Fibroblast of the conjunctiva (primary cell): ENCODE measurements around the gene ITIH3.
"Not testable (repeated sequence)": the region's sequence is repeated elsewhere in the genome, so short reads cannot be mapped to it uniquely, and the experiment has no call there.

ENCODE experiments used
- DNase-seq: peaks from one replicate; pipeline ENCODE4 v3.0.0-alpha.2; 2010; ENCODE audit warnings: low read depth

ITIH3 gene

GRCh38 chr3:52794612-52795099, at the start of gene ITIH3:
Gene ITIH3, plus strand, starts transcription at chr3:52794796. Its CDS starts 8 bp downstream, at chr3:52794804.
- no peak for DNase-seq

GRCh38 chr3:52752045-52752660, 42.4 kb upstream of the ITIH3 start:
- DNase-seq, result no peak

DNA sequence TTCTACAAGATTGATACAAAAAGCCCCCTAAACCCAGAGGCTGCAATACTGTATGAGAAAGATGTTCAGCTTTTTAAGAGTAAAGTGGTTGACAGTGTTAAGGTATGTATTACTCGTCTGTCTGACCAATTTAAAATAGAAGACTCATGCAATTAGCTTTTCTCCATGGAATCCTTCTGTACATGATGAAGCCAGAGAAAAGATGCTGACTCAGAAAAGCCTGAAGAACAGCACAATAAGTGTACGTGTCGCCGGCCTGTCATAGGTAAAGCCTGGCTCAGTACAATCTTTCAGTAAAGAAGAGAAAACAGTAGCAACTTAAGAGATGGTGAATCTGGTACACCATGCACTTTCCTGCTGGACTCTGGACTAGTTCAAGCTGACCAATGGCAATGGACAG, 40.2 kb upstream of the ITIH3 start:
- no peak for DNase-seq

- no peak for DNase-seq
These were observed 38.5 kb upstream of the ITIH3 start for GRCh38 chr3:52756141-52756540.

DNA sequence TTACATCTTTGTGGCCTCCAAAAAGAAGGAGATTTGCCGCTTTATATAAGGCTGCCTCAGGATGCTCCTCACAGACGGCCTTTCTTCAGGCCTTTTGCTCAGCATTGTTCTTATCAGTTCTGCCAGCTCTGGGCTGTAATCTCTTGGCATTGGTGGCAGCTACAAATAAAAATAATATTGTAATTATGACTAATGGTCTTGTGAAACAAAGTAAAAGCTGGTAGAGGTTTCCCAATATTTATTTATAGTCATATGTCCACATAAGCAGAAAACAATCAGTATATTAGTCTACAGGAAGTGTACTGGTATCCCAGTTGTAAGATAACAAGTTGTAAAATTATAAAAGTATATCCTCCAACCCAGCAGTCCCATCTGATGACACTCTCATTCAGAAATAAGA, 31.1 kb upstream of the ITIH3 start:
- DNase-seq, result no peak

- DNase-seq, result no peak
These were observed 24.7 kb upstream of the ITIH3 start for GRCh38 chr3:52769786-52770455.

DNA sequence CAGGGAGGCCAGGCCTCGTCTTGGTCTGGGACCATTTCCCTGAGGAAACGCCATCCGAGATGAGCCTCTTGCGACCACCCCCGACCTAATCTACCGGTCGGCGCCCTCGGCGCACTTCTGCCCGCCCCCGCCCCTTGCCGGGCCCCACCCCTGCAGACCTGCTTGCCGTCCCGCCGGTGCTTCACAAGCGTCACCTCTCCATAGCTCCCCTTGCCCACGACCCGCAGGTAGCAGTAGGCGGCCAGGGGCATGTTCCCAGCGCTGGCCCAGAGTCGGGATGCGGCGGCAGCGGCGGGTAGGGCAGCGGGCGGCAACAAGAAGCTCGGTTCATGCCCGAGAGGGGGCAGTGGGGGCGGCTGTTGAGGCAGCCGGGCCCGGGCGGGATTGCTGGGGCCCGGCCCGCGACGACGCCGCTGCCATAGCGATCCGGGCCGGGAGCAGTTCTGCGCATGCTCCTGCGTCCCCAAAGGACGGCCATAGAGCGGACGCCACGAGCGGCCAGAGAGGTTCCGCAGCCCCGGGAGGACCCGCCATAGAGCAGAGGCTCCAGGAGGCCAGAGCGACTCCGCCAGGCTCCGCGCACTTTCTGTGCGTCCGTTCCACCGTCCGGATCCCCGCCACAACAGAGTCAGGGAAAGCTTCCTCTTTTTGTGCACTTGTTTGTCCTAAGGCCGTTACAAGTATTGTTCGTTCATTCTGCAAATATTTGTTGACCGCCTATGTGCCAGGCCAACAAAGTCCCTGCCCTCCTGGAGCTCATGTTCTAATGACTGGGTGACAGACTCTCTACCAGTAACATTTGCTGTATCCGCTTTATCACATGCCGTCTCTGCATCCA, 23.9 kb upstream of the ITIH3 start, which contains the start of gene NEK4:
TSS of gene NEK4 (minus strand) at position 445 of the 838 bp plus-strand sequence. CDS start at position 251, 194 bp downstream.
- peak; percentile 82 for DNase-seq

DNA sequence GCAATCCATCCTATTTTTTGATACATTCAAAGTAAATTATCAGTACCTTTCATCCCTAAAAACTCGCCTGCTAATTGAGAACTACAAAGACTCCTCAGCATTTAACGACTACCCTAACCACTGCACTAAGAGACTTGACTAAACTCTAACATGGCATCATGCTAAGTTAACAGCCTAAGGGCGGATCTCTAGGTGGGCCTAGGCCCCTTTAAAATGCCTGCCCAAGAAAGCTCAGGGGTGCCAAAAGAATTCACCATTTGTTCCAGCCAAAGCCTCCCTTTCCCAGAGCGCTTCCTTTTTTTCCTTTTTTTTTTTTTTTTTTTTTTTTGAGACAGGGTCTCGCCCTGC, 23.3 kb upstream of the ITIH3 start:
- DNase-seq, result no peak

- no peak for DNase-seq
These were observed 22.9 kb upstream of the ITIH3 start for GRCh38 chr3:52771702-52772101.

- no peak for DNase-seq
These were observed 21.1 kb upstream of the ITIH3 start for GRCh38 chr3:52773361-52774065.

DNA sequence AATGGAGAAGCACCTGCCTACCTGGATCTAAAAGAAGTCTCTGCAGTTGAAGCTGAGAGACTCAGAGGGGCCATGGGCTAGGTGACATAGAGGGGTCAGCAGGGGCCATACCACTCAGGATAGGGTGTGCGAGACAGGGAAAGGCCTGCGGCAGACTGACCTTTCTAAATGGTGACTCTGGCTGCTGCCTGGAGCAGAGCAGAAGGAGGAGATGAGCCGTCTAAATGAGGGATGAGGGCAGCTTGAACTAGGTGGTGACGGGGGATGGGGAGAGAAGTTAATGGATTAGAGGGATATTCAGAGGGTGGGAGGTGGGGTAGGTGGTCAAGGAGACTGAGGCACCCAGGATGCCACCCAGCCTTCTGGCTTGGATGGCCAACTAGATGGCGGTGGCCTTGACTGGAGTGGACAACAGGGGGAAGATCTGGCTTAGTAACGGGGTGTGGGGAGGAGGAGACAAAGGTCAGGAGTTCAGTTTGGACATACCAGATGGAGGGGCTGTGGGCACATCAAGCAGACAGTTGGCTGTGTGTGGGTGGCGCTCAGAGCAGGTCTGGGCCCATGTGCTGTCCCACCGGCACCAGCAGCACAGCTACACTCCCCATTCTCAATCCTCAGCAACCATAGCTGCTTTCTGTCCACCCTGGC, 20.4 kb upstream of the ITIH3 start:
- no peak for DNase-seq

DNA sequence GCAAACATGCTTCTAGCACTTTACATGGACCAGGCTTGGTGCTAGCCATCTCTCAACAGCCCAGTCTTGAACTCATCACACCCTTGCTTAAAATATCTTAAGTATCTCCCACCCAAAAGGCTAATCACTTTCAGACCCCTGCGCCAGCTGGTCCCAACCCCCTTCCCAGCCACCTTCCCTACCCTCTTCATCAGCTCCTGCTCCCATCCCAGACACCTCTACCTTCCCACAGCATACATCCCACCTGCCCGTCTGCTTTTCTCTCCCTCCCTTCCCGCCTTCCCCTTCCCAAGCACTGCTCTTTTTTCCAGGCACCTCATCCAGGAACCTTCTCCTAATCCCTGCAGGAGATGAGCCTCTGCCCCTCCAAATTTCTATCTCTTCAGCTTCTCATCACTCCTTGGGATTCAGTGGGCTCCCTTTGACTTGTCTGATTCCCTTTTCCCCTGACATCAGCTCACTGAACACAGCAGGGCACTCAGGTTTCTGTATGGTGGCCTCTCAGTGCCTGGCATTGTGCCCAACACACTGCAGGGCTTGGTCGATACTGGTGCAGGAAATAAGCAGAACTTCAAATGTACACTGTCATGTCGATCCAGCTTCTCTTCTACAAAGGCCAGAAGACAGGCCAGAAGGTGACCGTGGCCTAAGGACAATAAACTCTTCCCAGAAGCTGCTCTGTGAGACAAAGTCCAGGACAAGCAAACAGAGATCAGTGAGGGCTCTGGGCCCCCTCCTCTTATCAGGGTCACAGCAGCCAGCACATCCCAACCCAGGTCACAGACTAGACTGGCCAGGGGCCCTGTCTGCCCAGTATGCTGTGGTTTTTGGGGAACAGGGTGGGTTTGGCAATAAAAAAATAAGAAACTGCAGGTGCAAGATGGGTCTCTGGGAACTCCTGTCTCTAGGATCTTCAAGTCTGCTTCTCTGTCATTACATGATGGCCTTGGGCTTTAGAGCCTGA, 19.4 kb upstream of the ITIH3 start:
- no peak for DNase-seq

DNA sequence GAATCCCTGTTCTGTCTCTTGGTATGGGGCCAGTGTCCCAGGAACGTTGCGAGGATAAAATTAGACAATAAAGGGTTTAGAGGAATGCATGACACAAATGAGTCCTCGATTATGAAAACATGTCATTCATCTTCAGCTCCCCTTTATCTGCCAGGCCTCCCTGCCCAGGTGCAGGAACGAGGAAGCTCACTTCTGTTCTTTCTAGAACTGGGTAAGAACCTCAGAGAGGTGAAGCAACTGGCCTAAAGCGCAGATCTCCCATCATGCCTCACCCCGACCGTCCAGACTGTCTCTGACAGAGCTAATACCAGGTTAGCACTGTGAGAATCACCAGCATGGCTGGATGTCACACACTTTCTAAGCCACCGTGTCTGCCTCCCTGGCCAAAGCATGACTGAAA, 18.7 kb upstream of the ITIH3 start:
- DNase-seq, result no peak

GRCh38 chr3:52776486-52776885, 18.1 kb upstream of the ITIH3 start:
- not testable (repeated sequence) for DNase-seq

DNA sequence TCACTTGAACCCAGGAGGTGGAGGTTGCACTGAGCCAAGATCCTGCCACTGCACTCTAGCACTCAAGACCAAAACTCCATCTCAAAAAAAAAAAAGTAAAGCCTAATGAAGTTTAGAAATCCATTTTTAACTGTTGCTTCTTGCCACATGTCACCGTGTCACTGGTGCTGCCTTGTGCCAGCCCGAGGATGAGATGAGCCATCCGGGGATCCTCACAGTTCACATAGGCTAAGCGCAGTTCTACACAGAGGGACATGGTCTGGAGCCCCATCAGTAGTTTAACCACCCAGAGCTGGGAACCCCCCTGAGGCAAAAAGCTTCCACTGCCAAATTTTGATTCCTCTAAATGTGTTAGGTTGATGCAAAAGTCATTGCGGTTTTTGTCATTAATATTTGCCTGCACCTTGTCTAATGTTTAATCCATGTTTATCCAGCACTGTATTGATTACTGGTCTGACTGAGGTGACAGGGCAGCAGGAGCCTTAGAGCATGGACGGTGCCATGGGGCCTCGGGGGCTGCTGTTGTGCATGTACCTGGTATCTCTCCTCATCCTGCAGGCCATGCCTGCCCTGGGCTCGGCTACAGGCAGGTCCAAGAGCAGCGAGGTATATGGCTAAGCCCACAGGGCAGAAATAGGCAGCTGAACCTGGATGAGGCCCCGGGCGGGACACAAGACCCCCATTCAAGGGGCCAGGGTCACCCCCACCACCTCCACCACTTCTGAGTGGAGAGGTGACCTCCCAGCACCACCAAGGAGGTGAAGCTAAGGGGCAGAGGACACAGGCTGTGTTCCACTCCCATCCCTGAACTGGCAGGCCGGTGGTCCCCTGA, 17.3 kb upstream of the ITIH3 start, which contains the start of gene ITIH1:
TSS of gene ITIH1 (plus strand) at position 473 of the 832 bp plus-strand sequence. CDS start at position 490, 17 bp downstream.
- DNase-seq, result no peak

DNA sequence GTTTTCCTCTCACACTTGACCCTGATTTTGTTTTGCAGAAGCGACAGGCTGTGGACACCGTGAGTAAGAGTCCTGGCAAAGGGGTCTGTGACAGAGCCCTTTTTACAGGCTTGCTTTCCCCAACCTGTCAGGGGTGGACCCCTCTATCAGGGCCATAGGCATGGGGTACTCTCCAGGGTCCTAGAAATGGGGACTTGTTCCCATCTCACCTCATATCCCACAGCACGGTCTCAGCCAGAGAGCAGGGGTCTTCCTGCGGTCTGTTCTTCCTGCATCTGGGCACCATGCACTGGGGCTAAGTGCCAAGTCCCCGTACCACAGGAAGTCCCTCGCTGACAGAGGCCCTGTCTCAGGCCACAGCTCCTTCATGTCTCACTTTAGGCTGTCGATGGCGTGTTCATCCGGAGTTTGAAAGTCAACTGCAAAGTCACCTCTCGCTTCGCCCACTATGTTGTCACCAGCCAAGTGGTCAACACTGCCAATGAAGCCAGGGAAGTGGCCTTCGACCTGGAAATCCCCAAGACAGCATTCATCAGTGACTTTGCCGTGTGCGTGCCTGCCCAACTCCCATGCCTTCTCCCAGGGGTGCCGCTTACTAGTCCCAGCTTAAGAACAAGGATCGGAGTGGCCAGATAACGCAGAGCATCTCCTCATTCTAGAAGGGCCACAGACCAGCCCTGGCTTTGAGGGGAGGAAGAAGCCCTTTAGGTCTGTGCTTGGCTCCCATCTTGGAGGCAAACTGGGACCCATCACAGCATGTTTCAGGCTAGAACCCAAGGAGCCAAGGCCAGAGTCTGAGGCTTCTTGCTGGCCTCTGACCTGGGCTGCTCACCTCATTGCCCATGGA, 16.4 kb upstream of the ITIH3 start:
- DNase-seq, result no peak

DNA sequence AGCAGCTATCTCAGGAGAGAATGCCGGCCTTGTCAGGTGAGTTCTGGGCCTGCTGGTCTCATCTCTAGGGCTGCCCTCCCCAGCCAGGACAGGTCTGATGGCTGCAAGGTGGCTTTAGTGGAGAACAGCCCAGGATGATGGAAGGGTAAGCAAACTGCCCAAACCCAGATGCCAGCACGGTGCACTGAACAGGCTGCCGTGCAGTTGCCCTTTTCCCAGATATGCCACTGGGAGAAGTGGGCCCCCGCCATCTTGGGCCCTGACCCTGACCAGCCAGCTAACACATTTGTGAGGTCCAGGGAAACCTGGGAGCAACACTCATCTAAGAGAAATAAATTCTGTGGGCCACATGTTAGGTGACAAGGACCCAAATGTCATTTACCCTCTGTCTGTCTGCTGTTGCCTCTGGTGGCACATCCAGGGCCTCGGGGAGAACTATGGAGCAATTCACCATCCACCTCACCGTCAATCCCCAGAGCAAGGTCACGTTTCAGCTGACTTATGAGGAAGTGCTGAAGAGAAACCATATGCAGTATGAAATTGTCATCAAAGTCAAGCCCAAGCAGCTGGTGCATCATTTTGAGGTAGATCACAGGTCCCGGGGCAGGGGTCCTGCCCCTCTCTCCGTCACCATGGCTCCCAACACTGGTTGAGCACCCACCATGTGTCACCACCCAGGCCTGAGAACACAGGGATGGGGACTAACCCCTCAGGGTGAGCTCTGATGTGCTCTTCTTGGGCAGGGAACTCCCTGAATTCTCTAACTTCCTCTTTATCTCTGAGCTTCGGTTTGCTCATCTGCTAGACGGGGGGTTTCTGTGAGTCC, 15.4 kb upstream of the ITIH3 start:
- DNase-seq, result no peak
